NCI-H2029 treated with DMSO at 0.1 percent for 48 hours (cell line): ENCODE results near the gene NUDC.
A peak's percentile ranks its signal among the peaks of the same experiment; 100 is the strongest.

Experiments
- DNase-seq: peaks from one replicate; lab custom pipeline; 2025; lab: John Stamatoyannopoulos, UW

The NUDC gene

DNA sequence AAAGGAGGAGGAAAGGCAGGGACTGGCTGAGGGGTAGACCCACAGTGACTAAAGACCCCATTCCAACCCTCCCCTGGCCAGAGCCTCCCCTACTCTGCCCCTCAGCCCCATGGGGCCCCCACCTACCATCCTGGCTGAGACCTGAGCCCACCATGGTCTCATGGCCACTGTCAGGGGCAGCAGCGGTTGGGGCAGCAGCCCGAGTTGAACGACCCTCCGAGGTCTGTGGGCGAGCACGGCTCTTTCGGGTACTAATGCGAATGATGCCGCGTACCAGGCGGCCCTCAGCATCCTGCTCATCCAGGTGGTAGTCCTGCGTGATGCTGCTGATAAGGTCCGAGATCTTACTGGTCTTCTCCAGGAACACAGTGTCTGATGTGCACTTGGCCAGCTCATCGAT lies 29.7 kb downstream of the NUDC start:
- no peak for DNase-seq

- DNase-seq = no peak
These were observed 30.4 kb downstream of the NUDC start for GRCh38 chr1:26951821-26952497.

GRCh38 chr1:26953374-26953773 lies 31.8 kb downstream of the NUDC start:
- DNase-seq = no peak

- no peak for DNase-seq
These were observed 34.8 kb downstream of the NUDC start for GRCh38 chr1:26956321-26956720.

- DNase-seq = no peak
These were observed 35.8 kb downstream of the NUDC start for GRCh38 chr1:26957306-26957705.

DNA sequence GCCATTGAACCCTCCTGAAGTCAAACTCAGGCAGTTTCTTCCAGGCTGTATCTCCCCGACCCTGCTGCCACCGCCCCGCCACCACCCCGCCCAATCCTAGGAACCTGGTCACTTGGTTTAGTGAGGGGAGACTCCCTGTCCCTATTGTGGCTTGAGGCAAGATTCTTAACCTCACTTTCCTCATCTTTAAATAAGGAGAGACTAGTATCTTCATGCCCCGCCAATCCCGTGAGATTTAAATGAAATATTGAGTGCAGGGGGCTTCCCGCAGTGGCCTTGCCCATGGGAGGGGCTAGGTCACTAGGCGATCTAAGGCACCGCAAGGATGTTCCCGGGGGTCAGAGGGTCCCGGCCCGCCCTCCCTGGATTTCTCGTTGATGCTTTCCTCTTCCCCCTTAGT lies 37.7 kb downstream of the NUDC start:
- DNase-seq = no peak

- DNase-seq = peak; percentile 28
These were observed 38.4 kb downstream of the NUDC start, which contains the start of gene KDF1 for GRCh38 chr1:26959722-26960624. TSS of gene KDF1 (minus strand) at chr1:26960468. CDS start at chr1:26952380, 8,088 bp downstream.

DNA sequence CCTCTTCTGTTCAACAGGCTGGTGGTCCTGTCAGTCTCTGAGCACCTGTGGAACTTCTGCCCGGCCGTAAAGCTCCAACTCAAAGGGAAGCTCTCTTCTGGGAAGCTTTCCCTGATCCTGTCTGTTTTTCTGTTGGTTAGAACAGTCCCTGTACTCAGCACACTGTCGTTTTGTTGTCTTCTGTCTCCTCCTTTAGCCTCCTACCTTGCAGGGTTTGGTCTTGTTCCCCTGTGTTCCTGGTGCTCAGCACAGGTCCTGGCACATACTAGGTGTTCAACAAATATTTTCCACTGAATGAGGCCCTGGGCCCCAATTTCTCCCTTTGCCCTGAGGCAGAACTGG lies 39.1 kb downstream of the NUDC start:
- DNase-seq = no peak

GRCh38 chr1:26961826-26962225 lies 40.3 kb downstream of the NUDC start:
- no peak for DNase-seq

DNA sequence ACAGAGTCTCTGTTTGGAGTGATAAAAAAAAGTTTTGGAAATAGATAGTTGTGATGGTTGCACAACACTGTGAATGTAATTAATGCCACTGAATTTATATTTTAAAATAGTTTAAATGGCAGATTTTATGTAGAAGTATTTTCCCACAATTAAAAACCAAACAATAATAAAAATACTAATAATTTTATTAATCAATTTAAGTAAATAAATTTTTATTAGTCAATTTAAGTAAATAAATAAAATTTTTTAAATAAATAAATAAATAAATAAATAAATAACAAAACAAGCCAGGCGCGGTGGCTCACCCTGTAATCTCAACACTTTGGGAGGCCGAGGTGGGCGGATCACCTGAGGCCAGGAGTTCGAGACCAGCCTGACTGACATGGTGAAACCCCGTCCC lies 43.7 kb downstream of the NUDC start:
- DNase-seq = no peak

DNA sequence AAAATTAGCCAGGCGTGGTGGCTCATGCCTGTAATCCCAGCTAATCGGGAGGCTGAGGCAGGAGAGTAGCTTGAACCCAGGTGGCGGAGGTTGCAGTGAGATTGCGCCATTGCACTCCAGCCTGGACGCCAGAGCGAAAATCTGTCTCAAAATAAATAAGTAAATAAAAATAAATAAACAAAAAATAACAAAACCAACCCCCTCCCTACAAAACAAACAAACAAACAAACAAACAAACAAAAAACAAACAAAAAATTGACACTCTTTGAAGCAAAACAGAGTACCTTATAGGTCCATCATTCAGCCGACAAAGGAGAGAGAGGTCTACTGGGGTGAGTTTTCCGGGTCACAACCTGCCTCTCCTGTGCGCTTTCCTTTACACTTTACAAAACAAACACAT lies 44.1 kb downstream of the NUDC start:
- no peak for DNase-seq

- no peak for DNase-seq
These were observed 49.3 kb downstream of the NUDC start for GRCh38 chr1:26970810-26971209.

GRCh38 chr1:26971590-26971989 lies 50.0 kb downstream of the NUDC start:
- DNase-seq = no peak

DNA sequence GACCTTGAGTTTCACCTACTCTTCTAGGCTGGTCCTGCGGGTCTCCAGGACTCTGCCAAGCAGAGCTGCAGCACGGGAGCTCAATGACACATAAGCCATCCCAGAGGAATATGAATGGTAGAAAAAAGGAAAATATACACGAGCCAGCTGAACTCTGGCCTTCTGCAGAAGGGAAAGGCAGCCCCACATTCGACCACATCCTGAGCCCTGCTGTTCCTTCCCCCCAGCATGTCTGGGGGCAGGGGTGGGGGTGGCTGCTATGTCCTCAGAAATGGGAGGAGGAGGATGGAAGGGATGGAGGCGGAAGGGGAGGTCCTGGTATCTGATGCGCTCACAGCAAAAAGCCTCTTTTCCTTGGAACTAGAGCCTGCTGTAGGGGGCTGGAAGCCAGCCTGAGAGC lies 50.8 kb downstream of the NUDC start:
- DNase-seq = no peak

- no peak for DNase-seq
These were observed 51.3 kb downstream of the NUDC start for GRCh38 chr1:26972821-26973220.

DNA sequence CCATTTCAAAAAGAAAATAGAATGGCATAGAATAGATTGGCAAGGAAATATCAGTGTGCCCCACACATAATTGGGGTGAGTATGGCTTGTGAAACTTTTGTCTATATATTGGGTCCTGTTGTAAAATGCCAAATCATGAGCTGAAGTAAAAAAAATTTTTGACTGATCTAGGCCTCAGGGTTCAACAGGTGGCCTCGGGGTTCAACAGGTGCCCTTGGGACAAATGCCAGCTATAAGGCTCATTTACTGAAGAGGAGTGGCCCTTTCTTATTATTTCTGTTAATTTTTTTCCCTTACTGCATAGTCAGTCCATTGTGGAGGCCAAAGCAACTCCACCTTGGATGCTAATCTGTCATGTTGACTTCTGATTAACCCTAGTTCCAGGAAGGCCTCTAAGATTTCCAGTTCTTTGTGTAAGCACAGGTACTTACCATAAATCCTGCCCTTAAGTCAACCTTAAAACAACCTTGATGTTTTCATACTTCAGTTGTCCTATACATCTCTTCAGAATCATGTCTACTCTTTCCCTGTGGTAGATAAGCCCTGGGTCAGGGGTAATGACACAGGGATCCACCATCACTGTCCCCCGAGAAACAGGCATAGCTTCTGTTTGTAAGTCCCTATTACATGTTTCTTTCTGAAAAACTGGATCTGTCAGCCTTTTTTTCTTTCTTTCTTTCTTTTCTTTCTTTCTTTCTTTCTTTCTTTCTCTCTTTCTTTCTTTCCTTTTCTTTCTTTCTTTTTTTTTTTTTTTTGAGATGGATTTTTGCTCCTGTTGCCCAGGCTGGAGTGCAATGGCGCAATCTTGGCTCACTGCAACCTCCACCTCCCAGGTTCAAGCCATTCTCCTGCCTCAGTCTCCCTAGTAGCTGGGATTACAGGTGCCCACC lies 55.3 kb downstream of the NUDC start:
- no peak for DNase-seq

DNA sequence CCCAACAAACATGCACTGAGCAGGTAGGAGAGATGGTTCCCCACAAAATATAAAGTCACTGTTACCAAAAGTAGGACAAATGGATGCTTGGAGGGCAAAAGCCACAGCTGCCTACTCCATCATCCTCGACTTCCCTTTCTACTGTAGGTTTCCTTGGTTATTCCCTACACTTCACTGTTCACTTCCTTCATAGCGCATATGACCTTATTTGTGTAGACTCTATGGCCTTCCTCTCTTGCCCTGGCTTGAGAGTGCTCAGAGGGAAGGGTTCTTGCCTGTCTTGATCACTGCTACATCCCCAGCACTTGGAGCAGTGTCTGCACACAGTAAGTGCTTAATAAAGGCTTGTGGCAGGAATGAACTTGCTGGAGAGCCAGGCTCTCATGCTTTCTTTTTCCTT lies 57.4 kb downstream of the NUDC start:
- DNase-seq = no peak

DNA sequence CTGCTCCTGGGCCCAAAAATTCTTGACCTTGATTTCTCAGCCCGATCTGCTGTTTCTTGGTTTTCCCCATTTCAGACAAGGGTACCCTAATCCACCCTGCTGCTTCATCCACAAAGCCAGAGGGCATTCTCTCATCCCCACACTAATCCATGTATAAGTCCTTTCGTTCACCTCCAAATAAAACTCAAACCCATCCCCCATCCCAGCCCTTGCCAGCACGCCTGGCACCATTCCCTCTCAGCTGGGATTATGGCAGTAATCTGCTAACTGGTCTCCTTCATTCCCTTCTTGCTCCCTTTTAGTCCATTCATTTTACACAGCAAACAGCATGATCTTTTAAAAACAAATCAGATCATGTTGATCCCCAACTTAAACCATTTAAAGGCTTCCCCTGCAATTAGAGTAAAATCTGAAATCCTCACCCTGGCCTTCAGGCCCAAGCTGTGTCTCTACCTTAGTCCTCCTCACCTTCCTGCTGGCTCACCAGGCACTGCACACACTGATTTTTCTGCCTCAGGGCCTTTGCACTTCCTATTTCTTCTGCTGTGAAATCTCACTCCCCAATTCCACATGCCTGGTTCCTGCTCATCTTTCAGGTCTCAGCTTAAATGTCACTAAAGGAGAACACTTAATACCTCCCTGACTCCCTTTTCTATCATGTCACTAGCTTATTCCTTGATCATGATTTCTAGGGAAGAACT lies 59.8 kb downstream of the NUDC start:
- DNase-seq = no peak

DNA sequence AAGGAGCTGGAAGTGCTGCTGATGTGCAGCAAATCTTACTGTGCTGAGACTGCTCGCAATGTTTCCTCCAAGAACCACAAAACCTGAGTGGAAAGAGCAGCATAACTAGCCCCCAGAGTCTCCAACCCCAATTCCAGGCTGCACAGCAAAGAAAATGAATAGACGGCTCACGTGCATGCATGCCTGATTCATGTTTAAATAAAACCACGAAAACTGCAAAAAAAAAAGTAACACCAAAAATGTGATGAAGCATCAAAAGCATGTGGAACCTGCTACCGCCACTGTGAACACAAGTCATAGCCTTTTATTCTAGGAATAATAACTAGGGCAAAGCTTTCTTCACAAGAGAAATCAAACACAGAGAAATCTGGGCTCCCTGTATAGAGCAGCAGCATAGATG lies 62.3 kb downstream of the NUDC start:
- no peak for DNase-seq

DNA sequence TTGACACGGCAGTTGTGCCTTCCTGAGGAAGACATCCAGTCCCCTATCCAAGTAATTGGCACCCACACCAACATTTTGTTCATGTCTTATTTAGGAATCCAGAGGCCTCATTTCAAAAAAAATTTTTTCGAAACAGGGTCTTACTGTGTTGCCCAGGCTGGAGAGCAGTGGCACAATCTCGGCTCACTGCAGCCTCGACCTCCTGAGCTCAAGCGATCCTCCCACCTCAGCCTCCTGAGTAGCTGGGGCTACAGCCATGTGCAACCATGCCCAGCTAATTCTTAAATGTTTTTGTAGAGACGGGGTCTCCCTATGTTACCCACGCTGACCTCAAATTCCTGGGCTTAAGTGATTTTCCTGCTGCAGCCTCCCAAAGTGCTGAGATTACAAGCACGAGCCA lies 62.7 kb downstream of the NUDC start:
- no peak for DNase-seq

GRCh38 chr1:26986658-26987057 lies 65.1 kb downstream of the NUDC start:
- no peak for DNase-seq
